HepG2 (cell line): Measurements from ENCODE around the gene SRGAP3. TPM values are rescaled to one million over a fixed set of nuclear protein-coding genes. Genes with fewer than 3 reads are reported as not detected.

ENCODE experiments used
- AKNA ChIP-seq: sonication (generic); formaldehyde crosslinking; IDR thresholded peaks from 2 replicates; pipeline ENCODE4 v1.4.0; 2020; ENCODE audit warnings: missing genetic modification reagents, borderline replicate concordance
- GLMP ChIP-seq: sonication (generic); formaldehyde crosslinking; IDR thresholded peaks from 2 replicates; pipeline ENCODE4 v1.9.0; 2021; ENCODE audit warnings: missing genetic modification reagents, mild to moderate bottlenecking, borderline replicate concordance
- HMG20A ChIP-seq: IDR thresholded peaks from 2 replicates; pipeline ENCODE4 v1.6.1; 2016; ENCODE audit warnings: borderline replicate concordance
- HMGA1 ChIP-seq: sonication (generic); formaldehyde crosslinking; conservative IDR thresholded peaks from 2 replicates; pipeline ENCODE4 v1.4.0; 2020; ENCODE audit warnings: missing genetic modification reagents
- HOXA3 ChIP-seq: sonication (generic); formaldehyde crosslinking; IDR thresholded peaks from 2 replicates; pipeline ENCODE4 v1.5.0; 2020; ENCODE audit warnings: missing genetic modification reagents
- MIXL1 ChIP-seq: IDR thresholded peaks from 2 replicates; pipeline ENCODE4 v1.6.1; 2016
- MTF1 ChIP-seq: sonication (generic); formaldehyde crosslinking; IDR thresholded peaks from 2 replicates; pipeline ENCODE4 v1.5.0; 2020; ENCODE audit warnings: missing genetic modification reagents
- RBM39 ChIP-seq: fragments of 200-400 bp; formaldehyde crosslinking; IDR thresholded peaks from one replicate; pipeline ENCODE4 v1.6.1; 2018; ENCODE audit warnings: antibody characterized with exemption, mild to moderate bottlenecking, low read depth, low read length; ENCODE audit not compliant: poor library complexity, severe bottlenecking
- TARDBP ChIP-seq: sonication (generic); formaldehyde crosslinking; IDR thresholded peaks from 2 replicates; pipeline ENCODE4 v1.8.0; 2022; ENCODE audit warnings: mild to moderate bottlenecking, missing genetic modification reagents
- ZNF263 ChIP-seq: sonication (generic); formaldehyde crosslinking; IDR thresholded peaks from 2 replicates; pipeline ENCODE4 v1.4.0; 2020; ENCODE audit warnings: missing genetic modification reagents
- ZNF333 ChIP-seq: sonication (generic); formaldehyde crosslinking; IDR thresholded peaks from 2 replicates; pipeline ENCODE4 v1.4.0; 2020; ENCODE audit warnings: mild to moderate bottlenecking, missing genetic modification reagents, borderline replicate concordance
- ZNF362 ChIP-seq: sonication (generic); formaldehyde crosslinking; IDR thresholded peaks from 2 replicates; pipeline ENCODE4 v1.4.0; 2020; ENCODE audit warnings: missing genetic modification reagents, mild to moderate bottlenecking, borderline replicate concordance
- ZNF530 ChIP-seq: sonication (generic); formaldehyde crosslinking; IDR thresholded peaks from 2 replicates; pipeline ENCODE4 v1.5.0; 2020; ENCODE audit warnings: low read depth, mild to moderate bottlenecking, missing genetic modification reagents
- ZNF563 ChIP-seq: sonication (generic); formaldehyde crosslinking; IDR thresholded peaks from 2 replicates; pipeline ENCODE4 v1.8.0; 2022; ENCODE audit warnings: mild to moderate bottlenecking, moderate library complexity, missing genetic modification reagents
- ZNF615 ChIP-seq: sonication (generic); formaldehyde crosslinking; IDR thresholded peaks from 2 replicates; pipeline ENCODE4 v1.5.0; 2020; ENCODE audit warnings: mild to moderate bottlenecking, missing genetic modification reagents, borderline replicate concordance
- ZNF660 ChIP-seq: sonication (generic); formaldehyde crosslinking; IDR thresholded peaks from 2 replicates; pipeline ENCODE4 v1.5.1; 2020; ENCODE audit warnings: mild to moderate bottlenecking, low read depth, missing genetic modification reagents, borderline replicate concordance
- polyA plus RNA-seq, 8 experiments: library from polyadenylated mRNA; depleted of rRNA in 3 of 8; stranded (reverse) in 7 of 8; unstranded in 1 of 8; fragments of >200 nt; fragmentation: Illumina TruSeq in 4 of 8; extraction: Trizol in 4 of 8; gene quantifications; 2 replicates each; pipeline versions ENCODE4 v1.2.1 to v1.2.3, GENCODE V29; 2011 to 2016; ENCODE audit warnings: low read depth in 4 of 8, missing spikeins in 1 of 8, mixed read lengths in 1 of 8; ENCODE audit not compliant: insufficient read depth in 1 of 8
- total RNA-seq, 5 experiments: library from RNA; depleted of rRNA; stranded (reverse); fragments of >200 nt; fragmentation: Illumina TruSeq; extraction: Trizol; gene quantifications; 2 replicates each; pipeline ENCODE4 v1.2.3, GENCODE V29; 2016; ENCODE audit warnings: low read depth in 1 of 5
- TF ChIP-seq, protein P1 (sequence below): sonication (generic); formaldehyde crosslinking; IDR thresholded peaks from 2 replicates; pipeline ENCODE4 v1.4.0; 2020; ENCODE audit warnings: mild to moderate bottlenecking, missing genetic modification reagents
- TF ChIP-seq, protein P2 (sequence below): sonication (generic); formaldehyde crosslinking; IDR thresholded peaks from 2 replicates; pipeline ENCODE4 v1.4.0; 2020; ENCODE audit warnings: mild to moderate bottlenecking, missing genetic modification reagents

Gene SRGAP3
- total and polyA plus RNA-seq, 2 of the 13 experiments (the other 11 are each of a cell fraction or from before 2014, with no cell fraction given): 1.2 to 1.4 TPM

GRCh38 chr3:8963137-8963853 lies 286.2 kb downstream of the SRGAP3 start, which contains the start of gene RAD18 (continued):
- TF ChIP-seq ZNF362 (no peak), ZNF263 (CRISPR knock-in tag) (no peak), MTF1 (CRISPR knock-in tag) (no peak), ZNF615 (CRISPR knock-in tag) (no peak), ZNF660 (no peak), AKNA (no peak), GLMP (CRISPR knock-in tag) (no peak), MIXL1 (CRISPR knock-in tag) (no peak), ZNF563 (CRISPR knock-in tag) (no peak), HMG20A (CRISPR knock-in tag) (no peak), TARDBP (CRISPR knock-in tag) (peak; percentile 90), HOXA3 (CRISPR knock-in tag) (peak; percentile 96), HMGA1 (CRISPR knock-in tag) (no peak), ZNF333 (CRISPR knock-in tag) (no peak), ZNF530 (CRISPR knock-in tag) (no peak), RBM39 (no peak)
- TF ChIP-seq, protein P1, sequence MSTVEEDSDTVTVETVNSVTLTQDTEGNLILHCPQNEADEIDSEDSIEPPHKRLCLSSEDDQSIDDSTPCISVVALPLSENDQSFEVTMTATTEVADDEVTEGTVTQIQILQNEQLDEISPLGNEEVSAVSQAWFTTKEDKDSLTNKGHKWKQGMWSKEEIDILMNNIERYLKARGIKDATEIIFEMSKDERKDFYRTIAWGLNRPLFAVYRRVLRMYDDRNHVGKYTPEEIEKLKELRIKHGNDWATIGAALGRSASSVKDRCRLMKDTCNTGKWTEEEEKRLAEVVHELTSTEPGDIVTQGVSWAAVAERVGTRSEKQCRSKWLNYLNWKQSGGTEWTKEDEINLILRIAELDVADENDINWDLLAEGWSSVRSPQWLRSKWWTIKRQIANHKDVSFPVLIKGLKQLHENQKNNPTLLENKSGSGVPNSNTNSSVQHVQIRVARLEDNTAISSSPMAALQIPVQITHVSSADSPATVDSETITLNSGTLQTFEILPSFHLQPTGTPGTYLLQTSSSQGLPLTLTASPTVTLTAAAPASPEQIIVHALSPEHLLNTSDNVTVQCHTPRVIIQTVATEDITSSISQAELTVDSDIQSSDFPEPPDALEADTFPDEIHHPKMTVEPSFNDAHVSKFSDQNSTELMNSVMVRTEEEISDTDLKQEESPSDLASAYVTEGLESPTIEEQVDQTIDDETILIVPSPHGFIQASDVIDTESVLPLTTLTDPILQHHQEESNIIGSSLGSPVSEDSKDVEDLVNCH (CRISPR knock-in tag): 0 out of 2 replicates have a peak, but pooled peaks have one; percentile 25
- TF ChIP-seq, protein P2, sequence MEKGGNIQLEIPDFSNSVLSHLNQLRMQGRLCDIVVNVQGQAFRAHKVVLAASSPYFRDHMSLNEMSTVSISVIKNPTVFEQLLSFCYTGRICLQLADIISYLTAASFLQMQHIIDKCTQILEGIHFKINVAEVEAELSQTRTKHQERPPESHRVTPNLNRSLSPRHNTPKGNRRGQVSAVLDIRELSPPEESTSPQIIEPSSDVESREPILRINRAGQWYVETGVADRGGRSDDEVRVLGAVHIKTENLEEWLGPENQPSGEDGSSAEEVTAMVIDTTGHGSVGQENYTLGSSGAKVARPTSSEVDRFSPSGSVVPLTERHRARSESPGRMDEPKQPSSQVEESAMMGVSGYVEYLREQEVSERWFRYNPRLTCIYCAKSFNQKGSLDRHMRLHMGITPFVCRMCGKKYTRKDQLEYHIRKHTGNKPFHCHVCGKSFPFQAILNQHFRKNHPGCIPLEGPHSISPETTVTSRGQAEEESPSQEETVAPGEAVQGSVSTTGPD (CRISPR knock-in tag): no peak
